A549 (cell line): ENCODE data around the gene ZNF438.
"Not testable (repeated sequence)": the region's sequence is repeated elsewhere in the genome, so short reads cannot be mapped to it uniquely, and the experiment has no call there.

Experiments used
- CHD2 ChIP-seq: fragments of 150-350 bp; IDR thresholded peaks from 2 replicates; pipeline ENCODE4 v1.6.1; 2014; ENCODE audit warnings: low read length; ENCODE audit not compliant: partially characterized antibody
- CTCF ChIP-seq: fragments of >200 bp; sonication (Bioruptor Twin); formaldehyde crosslinking; IDR thresholded peaks from 3 replicates; pipeline ENCODE4 v1.5.1; 2016
- POLR2A ChIP-seq: IDR thresholded peaks from 2 replicates; pipeline ENCODE4 v1.6.1; 2012; ENCODE audit warnings: mild to moderate bottlenecking, low read length
- SREBF2 ChIP-seq: fragments of 450-650 bp; IDR thresholded peaks from 2 replicates; pipeline ENCODE4 v1.6.1; 2014; ENCODE audit warnings: mild to moderate bottlenecking, moderate library complexity

DNA sequence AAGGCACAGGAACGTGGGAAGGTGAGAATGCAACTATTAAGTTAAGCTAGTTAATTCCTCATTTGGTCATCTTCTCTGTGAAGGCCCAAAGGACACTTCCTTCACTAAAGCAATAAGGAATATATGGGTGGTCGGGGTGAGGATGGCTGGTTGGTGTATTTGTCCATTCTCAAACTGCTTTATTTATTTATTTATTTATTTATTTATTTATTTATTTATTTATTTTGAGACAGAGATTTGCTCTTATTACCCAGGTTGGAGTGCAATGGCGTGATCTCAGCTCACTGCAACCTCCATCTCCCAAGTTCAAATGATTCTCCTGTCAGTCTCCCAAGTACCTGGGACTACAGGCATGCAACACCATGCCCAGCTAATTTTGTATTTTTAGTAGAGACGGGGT is 236.6 kb downstream of the ZNF438 start:
- TF ChIP-seq POLR2A, CTCF, CHD2, SREBF2: not testable (repeated sequence)
